ENCODE results near the gene ARID1A.
A peak's percentile ranks its signal among the peaks of the same experiment; 100 is the strongest.

The ARID1A gene

DNA sequence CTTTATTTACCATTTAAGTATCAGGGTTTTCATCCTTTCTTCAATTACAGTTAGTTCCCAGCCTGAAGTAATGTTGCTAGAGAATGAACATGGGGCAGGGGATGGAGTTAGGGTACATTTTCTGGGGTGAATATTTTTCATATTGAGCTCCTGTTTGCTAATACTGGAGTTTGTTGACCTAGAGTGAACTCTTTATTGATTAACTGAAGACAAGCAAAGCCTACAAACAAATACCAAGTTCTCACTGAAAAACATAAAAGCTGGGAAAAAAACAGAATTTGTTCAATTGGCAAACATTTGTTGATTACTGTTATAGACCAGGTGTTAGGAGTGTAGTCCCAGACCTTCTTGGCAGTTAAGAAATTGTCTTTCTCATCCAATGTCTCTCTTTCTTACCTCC is 63.7 kb downstream of the ARID1A start:
- no peak for DNase-seq

DNA sequence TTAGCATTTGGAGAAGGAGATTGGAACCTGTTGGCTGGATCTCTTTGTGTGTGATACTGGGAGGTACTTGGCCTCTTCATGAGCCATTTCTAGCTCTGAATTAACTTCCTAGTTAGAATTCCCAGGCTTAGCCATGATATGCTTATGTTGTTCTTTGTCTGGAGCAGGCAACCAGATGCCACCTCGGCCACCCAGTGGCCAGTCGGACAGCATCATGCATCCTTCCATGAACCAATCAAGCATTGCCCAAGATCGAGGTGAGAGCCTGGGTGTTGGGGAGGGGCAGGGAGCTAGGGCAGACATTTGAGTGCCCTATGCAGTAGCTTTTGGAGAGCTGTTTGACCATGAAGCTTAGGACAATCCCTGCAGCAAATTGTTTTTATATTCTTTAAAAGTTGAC is 65.4 kb downstream of the ARID1A start:
- DNase-seq: peak in 5 of 56 donors; percentile 3 to 31 (median 12)

DNA sequence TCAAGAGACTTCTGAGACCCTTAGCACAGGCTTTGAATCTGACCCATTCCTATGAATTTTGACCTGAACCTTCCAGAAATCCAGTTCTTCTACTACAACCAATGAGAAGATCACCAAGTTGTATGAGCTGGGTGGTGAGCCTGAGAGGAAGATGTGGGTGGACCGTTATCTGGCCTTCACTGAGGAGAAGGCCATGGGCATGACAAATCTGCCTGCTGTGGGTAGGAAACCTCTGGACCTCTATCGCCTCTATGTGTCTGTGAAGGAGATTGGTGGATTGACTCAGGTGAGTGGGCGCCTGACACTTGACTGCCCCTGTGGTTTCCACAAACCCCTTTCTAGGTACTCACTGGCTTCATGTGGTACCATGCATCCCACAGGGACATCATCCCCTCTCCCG is 71.9 kb downstream of the ARID1A start:
- DNase-seq: no peak

DNA sequence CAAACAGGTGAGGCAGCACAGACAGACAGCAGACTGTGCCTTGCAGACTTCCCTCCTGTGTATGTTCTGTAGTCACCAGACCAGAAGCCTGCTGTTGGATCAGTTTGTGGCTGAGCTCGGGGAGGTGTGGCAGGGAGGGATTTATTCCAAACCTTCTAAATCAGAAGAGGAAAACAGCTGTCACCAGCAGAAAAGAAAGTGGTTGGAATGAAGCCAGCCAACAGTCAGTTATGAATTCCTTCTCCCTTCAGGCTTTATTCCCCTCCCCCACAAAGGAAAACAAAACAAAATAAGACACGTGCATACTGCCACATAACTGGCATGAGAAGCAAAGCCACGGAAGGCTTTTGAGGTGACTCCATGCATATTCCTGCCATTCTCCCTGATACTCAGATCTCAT is 72.9 kb downstream of the ARID1A start:
- DNase-seq: no peak

DNA sequence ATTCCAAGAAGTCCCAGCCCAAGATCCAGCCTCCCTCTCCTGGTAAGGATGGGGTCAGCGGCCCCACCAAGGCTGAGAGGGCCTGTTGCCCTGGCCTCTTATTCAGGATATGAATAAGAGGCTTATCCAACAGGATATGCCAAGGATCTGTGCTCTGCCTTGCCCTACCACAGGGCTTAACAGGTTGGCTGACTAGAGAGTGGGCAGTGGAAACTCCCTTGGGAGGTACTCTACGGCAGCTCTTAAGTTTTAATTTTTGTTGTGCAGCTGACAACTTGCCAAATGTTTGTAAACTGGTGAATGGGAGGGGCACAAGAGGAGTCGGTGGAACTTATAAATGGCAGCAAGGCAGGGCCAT is 75.4 kb downstream of the ARID1A start:
- DNase-seq: no peak

DNA sequence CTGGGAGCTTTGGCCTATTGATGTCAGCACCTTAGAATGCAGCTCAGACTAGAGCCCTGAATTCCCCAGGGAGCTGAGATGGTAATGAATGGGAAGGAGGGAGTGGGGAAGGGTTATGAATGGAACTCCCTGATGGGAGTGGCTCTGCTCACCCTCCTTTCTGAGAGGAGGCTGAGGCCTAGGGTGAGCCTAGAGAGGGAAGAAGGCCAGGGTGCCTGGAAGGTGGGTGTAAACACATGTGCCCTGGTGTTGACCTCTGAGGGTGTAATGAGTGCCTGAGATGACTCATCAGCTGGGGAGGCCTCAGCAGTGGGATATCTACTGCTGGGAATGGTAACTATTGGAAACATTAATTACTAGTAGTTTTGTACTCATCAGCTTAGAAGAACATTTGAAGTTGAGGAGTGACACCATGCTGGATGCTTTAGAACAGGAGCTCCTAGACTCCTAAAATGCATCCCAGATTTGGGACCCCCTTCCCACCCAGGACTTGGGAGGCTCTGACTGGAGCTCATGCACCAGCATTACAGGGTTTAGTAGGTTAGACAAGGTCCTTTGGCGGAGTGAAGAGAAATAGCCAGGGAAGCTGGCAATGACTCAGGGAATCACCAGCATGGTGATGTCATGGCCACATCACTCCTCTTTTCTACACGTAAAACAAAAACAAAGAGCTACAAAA is 76.0 kb downstream of the ARID1A start:
- peak in 20 of 56 donors; percentile 5 to 60 (median 26) for DNase-seq

DNA sequence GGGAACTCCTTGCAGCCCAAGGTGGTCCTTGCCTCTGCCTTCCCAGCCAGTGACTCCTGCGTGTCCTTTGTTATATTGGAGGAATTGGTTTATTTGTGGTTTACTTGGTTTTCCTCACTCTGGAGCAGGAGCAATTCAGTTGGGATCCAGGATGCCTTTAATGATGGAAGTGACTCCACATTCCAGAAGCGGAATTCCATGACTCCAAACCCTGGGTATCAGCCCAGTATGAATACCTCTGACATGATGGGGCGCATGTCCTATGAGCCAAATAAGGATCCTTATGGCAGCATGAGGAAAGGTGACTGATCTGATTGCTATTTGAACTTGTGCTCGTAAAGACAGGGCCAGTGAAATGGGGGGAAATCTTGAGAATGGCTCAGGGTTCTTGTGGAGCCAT is 76.9 kb downstream of the ARID1A start:
- no peak for DNase-seq

DNA sequence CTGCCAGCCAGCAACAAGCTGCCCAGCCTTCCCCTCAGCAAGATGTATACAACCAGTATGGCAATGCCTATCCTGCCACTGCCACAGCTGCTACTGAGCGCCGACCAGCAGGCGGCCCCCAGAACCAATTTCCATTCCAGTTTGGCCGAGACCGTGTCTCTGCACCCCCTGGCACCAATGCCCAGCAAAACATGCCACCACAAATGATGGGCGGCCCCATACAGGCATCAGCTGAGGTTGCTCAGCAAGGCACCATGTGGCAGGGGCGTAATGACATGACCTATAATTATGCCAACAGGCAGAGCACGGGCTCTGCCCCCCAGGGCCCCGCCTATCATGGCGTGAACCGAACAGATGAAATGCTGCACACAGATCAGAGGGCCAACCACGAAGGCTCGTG is 78.6 kb downstream of the ARID1A start:
- no peak for DNase-seq

DNA sequence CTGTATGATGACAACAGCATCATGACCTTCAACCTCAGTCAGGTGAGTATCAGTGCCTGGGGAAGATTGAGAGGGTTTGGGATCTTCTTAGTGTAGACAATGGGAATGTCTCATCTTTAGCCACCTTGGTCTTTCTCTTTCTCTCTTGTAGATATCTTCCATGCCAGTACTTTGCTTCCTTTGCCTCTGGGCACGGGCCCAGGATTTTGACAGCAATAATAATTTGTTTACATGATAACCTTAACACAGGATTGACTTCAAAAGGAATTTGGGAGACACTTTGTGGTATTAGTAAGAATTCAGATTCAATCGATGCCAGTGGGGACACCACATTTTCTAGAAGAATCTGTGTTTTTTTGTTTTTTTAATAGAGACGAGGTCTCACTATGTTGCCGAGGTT is 79.9 kb downstream of the ARID1A start:
- DNase-seq: no peak

DNA sequence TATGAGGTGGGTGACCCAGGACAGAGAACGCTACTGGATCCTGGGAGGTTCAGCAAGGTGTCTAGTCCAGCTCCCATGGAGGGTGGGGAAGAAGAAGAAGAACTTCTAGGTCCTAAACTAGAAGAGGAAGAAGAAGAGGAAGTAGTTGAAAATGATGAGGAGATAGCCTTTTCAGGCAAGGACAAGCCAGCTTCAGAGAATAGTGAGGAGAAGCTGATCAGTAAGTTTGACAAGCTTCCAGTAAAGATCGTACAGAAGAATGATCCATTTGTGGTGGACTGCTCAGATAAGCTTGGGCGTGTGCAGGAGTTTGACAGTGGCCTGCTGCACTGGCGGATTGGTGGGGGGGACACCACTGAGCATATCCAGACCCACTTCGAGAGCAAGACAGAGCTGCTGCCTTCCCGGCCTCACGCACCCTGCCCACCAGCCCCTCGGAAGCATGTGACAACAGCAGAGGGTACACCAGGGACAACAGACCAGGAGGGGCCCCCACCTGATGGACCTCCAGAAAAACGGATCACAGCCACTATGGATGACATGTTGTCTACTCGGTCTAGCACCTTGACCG is 83.4 kb downstream of the ARID1A start:
- no peak for DNase-seq

DNA sequence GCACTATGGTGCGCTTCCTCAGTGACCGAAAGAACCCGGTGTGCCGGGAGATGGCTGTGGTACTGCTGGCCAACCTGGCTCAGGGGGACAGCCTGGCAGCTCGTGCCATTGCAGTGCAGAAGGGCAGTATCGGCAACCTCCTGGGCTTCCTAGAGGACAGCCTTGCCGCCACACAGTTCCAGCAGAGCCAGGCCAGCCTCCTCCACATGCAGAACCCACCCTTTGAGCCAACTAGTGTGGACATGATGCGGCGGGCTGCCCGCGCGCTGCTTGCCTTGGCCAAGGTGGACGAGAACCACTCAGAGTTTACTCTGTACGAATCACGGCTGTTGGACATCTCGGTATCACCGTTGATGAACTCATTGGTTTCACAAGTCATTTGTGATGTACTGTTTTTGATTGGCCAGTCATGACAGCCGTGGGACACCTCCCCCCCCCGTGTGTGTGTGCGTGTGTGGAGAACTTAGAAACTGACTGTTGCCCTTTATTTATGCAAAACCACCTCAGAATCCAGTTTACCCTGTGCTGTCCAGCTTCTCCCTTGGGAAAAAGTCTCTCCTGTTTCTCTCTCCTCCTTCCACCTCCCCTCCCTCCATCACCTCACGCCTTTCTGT is 84.6 kb downstream of the ARID1A start:
- peak in 1 of 56 donors; percentile 32 for DNase-seq

DNA sequence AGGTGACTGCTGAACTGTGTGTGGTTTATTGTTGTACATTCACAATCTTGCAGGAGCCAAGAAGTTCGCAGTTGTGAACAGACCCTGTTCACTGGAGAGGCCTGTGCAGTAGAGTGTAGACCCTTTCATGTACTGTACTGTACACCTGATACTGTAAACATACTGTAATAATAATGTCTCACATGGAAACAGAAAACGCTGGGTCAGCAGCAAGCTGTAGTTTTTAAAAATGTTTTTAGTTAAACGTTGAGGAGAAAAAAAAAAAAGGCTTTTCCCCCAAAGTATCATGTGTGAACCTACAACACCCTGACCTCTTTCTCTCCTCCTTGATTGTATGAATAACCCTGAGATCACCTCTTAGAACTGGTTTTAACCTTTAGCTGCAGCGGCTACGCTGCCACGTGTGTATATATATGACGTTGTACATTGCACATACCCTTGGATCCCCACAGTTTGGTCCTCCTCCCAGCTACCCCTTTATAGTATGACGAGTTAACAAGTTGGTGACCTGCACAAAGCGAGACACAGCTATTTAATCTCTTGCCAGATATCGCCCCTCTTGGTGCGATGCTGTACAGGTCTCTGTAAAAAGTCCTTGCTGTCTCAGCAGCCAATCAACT is 85.5 kb downstream of the ARID1A start:
- no peak for DNase-seq

DNA sequence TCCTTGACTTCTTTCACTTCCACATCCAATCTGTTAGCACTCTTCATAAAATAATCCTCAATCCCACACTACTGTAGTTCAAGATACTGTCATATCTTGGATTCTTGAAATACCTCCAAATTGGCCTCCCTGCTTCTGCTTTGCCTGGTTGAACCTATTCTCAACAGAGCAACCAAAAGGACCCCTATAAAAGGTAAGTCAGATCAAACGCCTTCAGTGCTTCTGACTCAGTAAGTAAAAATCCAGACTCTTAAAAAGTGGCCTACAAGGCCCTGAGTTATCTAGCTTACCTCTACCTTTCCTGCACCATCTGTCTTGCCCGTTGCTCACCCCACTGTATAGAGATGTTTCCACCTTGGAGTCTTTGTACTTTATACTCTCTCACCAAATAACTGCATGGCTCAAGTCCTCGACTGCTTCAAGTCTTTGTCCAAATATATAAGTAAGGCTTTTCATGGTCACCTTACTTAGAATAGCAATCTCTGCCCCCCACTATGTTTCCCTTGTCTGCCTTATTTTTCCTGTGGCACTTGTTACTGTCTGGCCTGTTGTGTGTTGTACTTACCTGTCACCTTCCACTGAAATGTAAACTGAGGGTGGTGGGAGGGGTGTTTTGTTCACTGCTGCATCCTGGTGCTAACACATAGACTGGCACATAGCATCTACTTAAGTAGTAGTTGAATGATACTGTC is 86.9 kb downstream of the ARID1A start:
- DNase-seq: no peak

DNA sequence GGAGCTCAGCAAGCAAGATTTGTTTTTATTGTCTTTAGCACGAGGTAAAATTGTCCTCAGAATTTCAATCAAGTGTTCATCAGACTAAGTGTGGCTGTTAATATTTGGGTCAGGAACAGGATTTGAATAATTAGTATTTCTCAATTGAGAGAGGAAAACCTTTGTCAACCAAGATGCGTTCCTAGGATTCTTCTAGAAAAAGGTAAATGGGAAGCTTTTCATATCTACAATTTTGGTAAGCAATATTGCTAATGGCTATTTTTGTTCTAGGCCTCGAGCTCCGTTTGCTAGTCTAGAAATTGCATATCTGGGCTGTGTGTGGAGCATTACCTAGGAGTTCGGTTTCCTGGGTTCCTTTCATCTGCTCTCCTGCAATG is 87.8 kb downstream of the ARID1A start:
- no peak for DNase-seq

DNA sequence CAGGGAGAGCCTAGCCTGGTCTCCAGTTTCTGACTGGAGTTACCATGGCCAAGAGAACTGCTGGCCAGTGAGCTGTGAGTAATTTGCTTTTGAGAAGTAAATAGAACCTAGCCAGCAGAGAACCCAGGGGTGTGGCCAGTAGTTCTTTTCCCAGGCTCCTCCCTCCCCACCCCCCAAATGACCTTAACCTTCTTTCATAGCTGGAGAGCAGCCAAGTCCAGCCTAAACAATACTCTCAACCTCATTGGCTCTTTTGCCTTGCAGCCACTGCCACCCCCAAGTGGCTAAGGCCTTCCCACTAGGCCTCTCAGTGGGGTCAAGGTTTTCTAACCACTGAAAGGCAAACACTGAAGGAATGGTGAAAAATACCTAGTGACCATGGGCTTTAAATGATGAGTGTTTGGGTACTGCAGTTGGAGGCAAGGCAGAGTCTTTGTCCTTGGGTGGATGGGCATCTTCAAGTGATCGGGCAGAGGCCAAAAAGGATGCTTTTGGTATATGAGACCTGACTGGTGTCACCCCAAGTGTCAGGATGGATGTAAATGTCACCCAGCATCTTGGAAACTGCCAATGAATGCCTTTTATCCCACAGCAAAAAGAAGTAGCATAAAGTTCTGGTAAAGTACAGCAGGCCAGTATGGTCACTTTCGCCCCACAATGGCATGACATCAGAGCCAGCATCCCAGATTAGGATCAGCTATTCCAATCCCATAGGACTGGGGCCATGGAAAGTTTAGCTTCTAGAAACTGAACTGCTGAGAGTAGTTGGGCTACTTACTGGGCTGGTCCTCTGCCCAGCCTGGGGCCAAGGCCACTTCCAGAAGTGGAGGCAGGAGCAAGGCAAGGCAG is 88.4 kb downstream of the ARID1A start:
- DNase-seq: peak in 45 of 56 donors; percentile 8 to 85 (median 51)

DNA sequence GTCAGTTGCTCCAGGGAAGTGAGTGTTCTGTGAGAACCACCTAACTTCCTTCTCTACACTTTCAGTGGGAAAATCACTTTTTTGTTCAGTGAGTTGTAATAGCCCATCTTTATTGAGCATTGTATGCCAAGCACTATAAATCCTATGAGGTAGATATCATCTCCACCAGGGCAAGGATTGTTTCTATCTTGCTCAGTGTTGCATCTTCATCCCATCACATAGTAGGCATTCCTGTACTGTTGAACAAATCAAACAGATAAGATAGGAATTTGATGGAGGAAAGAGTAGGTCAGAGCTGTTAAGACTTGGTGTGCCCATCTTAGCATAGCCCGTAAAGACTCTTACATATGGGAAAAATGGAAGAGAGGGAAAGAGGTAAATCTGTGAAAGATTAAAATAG is 89.1 kb downstream of the ARID1A start:
- DNase-seq: no peak

DNA sequence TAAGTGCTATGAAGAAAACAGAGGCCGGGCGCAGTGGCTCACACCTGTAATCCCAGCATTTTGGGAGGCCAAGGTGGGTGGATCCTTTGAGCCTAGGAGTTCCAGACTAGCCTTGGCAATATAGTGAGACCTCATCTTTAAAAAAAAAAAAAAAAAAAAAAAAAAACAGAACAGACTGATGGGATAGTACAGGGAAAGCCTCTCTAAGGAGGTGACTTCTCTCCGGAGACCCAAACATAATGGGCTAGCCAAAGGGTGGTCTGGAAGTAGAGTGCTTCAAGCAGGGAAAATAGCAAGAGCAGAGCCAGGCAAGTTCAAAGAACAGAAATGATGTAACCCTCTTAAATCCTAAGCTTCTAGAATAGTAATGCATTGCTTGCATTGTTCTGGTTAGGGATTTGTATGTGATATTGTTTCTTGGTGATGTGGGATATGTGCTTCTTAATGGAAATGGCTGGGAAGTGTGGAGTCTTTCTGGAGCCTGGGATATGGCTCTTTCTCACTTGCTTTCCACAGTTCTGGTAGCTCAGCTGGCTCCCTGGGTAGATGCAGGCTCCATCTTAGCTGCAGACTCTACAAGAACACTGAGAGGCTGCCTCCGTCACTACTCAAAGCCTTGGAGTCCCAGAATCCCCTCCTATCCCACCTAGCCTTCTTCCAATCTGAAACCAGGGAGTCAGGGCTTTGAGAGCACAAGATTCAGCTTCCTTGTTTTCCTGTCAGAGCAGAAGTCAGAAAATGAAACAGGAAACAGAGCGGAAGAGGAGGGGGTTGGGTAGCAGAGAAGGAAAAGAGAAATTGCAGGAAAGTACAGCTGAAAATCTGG is 90.0 kb downstream of the ARID1A start:
- DNase-seq: peak in 12 of 56 donors; percentile 8 to 47 (median 17)

DNA sequence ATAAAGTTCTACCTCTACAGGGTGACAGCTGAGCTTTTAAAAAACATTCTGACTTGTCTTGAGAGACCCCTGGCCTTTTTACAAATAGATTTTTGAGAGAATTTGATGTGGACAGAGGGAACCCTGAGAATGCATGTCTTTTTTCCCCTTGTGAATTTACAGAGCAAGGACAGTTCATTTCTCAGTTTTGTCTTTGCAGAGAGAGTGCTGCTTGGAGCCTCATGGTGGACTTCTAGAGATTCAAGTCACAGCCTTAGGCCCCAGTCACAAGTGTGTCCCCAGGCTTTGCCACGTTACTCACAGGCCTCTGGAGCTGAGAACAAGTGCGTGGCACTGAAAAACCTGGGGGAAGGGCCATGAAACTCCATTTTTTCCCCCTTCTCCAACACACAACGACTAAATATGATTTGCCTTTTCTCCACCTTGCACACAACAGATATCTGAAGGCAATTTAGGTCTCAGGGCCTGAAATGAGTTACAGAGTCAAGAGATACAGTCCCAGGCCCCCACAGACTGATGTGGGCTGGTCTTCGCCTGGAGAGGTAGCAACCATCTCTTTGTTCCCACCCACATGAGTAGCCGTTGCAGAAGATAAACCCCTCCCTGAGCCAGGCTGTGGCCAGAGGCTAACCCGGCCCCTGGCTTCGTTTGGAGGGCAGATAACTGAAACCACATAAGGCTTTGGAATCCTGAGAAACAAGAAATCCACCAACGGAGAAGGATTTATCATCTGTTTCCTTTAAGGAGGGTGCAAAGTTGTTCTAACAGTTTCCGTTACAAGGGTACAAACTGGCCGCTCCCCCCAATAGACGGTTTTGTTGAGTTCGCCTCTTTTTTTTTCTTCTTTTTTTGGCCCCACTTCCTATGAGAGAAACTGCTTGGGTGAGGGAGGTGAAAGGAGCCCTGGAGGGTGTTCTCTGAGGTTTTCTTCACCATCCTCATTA is 90.9 kb downstream of the ARID1A start:
- DNase-seq: peak in 30 of 56 donors; percentile 7 to 54 (median 32)

DNA sequence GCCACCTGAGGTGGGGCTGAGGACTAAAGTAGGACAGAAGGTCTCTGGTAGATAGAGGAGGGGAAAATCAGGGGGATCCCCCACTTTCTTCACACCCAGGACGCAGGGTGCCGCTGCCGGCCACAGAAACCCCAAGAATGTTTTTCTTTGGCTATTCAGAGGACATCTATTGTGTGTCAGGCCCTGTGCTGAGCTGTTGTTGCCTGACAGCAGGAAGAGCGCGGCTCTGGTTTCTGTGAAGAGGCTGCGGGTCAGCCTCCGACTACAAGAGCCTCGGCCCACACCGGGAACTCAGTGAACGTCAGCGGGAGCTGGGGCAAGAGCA is 91.5 kb downstream of the ARID1A start:
- DNase-seq: peak in 3 of 56 donors; percentile 44 to 50 (median 50)

Measured in nucleus accumbens (tissue), 56 donors.